GM18867 (cell line): ENCODE results near the gene TGFB3.

Experiments used
- ATAC-seq: cut with Tn5 transposase; IDR thresholded peaks from one replicate; pipeline ENCODE4 v1.9.1; 2021; ENCODE audit warnings: mild to moderate bottlenecking, moderate library complexity; ENCODE audit not compliant: unreplicated experiment

The TGFB3 gene

DNA sequence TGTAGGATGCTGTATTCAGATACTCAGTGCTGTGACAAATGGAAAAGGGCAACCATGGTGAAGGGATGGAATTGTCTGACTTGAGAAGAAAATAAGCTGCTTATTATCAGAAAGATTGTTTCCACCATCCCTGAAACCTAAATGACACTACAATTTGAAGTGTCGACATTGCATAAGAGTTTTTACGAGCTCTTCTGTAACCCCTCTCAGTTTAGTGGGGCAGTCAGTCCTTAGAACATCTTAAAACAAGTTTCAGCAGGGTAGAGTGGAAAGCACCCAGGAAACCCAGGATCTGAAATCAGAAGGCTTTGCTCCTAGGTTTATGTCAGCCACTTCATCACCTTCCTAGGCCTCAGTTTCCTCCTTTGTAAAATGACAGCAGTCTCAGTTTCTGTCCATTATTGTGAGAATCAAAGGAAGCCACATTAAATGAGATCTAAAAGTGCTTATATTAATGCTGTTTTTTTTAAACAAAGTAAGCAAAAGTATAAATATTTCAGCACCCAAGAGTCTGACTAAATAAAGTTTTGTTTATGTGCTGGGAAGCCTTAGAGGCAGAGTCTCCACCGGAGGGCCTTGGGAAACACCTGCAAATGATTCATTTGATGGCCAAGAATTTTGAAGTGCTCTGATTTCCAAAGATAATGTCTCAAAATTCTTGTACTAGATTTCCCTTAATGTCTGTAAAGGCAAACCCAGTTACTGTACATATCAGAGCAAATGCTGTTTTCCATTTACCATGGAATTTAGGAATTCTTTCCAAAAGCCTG, 5.6 kb upstream of the TGFB3 start:
- no peak for ATAC-seq

- ATAC-seq, result no peak
These were observed 4.6 kb upstream of the TGFB3 start for GRCh38 chr14:75986439-75986765.

DNA sequence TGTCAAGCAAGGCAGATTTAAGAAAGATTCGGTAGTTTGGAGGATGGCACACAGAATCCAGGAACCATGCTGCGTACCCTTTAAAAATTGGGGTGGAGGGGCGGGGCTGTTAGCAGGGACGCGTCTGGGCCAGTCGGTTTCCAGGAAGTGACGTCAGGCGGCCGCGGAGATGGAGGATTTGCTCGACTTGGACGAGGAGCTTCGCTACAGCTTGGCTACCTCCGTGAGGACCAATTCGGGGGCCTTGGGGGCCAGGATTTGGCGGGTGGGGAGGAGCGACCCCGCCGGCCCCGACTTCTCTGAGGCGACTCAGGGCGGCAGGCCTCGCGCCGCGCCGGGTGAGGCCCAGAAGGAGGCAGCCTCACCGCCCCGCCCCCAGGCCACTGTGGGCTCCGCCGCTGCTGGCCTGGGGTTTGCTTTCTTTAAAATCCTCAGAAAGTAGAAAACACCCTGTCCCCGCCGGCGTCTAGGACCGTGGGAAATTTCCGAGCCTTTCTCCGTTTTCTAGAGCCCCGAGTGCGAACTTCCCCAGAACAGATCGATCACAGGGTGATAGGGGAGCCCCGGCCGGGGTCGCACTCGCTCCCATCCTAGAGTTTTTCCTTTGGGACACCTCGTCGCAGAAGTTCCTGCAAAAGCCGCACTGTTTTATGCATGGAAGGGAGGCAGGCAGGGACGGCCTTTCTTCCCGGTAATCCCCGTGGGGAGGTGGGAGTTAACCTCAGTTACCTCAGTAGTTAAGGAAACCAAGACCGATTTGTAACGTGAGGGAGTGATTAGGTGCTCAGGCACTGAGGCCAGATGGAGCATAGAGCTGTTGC, 4.0 kb upstream of the TGFB3 start, which contains the start of gene IFT43:
TSS of gene IFT43 (plus strand) at position 146 of the 821 bp plus-strand sequence. CDS start at position 170, 24 bp downstream.
- ATAC-seq, result peak; percentile 73

- ATAC-seq, result no peak
These were observed 2.9 kb upstream of the TGFB3 start for GRCh38 chr14:75984674-75985073.

GRCh38 chr14:75983019-75983358, 1.2 kb upstream of the TGFB3 start:
- no peak for ATAC-seq

DNA sequence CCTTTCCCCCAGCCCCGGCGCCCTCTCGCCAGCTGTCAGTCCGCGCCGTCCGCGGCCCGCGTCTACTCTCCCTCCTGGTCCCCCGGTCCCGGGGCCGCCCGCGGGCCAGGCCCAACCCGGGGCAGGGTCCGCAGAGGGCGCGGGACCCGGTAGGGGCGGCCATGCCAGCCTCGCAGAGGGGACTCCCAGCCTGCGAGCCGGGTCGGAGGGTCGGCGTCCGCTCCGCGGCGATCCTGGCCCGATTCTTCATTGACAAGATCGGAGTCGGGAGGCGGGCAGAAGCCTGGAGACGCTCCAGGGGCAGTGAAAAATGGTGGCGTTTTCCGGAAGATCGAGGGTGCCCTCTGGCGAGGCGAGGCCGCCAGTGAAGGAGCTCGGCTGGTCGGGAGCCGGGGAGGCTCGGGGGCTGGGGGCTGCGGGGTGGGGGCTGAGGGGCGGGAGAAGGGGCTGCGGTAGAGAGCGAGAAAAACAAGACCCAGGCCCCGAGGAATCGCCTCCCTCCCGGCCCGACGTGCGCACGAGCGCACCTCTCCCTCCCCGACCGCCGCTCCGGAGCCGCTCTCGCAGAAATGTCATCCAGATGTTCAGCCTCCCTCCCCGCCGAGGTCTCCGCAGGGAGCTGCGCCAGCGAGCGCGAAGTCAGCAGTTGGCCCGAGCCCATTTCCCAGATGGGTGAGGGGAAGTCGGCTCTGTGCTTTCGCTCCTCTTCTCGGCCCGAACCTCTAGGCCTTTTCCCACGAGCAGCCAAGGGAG, 647 bp upstream of the TGFB3 start:
- peak; percentile 54 for ATAC-seq

GRCh38 chr14:75980856-75981255, 939 bp downstream of the TGFB3 start:
- ATAC-seq, result no peak

DNA sequence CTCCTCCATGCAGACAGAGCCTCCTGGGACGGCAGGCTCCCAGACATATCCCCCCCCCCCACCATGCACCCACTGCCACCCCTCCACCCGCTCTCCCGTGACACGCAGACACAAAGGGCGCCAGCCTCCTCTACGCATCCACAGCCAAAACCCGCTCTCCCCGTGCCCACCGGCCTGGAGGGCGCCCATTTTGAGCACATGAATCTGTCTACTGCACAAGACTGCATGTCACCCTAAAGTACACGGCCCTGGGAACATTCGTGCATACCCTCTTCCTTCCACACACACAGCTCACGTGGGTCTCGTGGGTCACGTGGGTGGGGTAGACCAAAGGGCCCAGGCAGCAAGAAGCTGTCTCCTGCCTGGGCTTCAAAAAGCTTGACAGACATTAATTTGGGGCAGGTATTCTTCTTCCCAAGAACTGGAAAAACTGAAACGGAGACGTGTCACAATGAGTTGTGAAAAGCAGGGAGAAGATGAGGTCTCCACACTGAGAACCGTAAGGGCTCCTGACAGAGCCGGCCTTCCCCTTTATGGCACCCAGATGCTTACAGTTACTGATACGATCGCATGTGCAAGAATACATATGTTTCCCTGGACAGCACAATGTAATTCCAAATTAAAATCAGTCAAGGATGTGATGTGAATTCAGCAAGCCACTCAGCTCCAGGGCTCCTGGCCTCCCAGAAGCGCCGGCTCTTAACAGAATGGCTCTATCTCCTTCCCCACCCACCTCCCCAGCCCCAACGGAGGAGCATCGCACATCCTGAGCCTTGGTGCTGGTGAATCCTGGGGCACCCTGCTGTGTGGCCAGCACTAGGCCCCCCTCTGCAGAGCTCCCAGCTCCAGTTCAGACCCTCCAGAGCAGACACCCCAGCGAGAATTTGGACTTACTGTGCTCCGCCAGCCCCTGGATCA, 1.9 kb downstream of the TGFB3 start:
- no peak for ATAC-seq

- ATAC-seq, result no peak
These were observed 2.7 kb downstream of the TGFB3 start for GRCh38 chr14:75979071-75979571.

GRCh38 chr14:75978249-75978731, 3.5 kb downstream of the TGFB3 start:
- ATAC-seq, result no peak

DNA sequence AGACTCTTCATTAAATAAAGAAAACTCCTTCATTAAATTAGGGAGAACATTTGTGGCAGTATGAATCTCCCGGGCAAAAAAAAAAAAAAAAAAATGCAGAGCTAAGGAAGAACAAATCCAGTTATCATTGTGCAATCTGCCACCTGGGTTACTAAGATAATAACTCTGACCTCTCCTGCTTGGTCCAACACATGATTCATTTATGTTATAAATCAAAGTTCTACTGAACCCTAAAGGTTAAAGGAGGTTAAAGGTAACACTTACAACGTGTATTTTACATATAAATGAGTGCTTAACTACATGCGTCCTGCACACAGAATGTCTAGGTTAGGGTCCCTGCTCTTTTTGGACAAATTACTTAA, 4.2 kb downstream of the TGFB3 start:
- ATAC-seq, result no peak

DNA sequence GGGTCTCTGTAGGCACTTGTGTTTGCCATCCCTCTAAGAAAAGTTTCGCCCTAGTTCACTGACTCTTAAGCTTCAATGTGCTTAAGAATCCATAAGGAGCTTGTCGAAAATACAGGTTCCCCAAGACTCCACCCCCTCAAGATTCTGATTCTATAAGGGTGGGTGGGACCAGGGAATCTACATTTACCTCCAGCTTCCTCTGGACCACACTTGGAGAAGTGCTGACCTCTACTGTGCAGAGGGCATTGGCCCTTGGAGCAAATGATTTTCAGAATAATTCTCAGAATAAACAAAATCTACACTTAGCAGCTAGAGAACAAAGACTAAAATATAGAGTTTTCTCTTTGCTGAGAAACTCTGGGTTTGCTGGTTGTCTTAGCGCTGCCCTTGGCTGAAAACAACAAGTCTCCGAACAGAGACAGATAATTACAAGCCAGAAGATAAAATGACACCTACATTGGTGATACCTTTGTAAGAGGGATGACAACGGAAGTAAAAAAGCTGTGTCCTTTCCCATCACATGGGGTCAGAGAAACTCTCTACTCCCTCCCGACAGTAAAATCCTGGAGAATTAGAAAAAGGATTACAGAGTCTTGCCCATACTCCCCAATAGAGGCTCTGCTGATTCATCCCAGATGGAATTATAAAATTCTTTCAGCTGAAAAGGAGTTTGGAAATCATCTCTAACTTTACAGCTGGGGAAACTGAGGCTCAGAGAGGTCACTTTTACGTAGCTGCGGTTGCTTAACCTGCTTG, 4.8 kb downstream of the TGFB3 start:
- ATAC-seq, result no peak

DNA sequence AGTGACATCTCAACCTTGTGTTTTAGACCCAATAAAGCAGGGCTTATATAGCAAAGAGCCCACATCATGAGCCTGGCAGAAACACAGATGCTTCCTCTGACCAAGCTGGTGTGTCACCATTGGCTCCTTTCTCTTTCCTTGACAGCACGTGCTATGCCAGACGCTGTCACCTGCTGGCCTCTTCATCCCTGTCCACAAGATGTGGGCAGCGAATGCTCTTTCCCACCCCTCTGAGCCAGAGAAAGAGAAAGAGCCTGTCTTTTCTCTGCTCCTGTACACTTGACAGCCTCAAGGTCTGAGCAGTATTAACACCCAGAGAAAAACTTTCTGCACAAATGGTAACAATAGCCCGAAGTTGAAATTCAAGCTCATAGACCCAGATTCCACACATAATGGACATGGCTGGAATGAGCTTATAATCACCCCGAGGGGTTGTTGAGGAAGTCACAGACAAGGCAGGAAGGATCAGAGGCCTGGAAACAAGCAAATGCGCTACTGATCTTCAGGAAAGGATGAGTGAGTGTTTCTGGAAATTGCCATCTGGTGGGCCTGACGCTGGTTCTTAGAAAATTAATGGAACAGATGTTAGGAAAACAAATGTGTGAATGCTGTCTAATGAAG, 8.9 kb downstream of the TGFB3 start:
- ATAC-seq, result no peak

- no peak for ATAC-seq
These were observed 10.3 kb downstream of the TGFB3 start for GRCh38 chr14:75971509-75971908.

GRCh38 chr14:75970989-75971388, 10.8 kb downstream of the TGFB3 start:
- no peak for ATAC-seq

DNA sequence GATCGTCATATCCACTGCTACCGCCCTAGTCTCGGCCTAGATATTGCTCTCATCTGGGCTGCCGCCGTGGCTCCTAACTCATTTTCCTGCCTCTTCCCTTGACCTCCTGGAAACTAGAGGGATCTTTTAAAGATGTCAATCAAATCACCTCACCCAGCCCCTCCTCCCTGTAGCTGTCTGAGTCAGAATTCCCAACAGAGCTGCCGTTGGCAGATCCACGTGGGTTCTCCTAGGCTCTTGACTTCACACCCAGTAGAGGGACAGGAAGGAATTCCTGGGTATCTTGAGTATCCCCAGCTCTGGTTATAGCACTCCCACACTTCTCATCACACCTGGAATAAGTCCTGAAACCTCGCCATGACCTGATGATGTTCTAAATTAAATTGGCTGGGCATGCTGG, 11.9 kb downstream of the TGFB3 start:
- ATAC-seq, result no peak

DNA sequence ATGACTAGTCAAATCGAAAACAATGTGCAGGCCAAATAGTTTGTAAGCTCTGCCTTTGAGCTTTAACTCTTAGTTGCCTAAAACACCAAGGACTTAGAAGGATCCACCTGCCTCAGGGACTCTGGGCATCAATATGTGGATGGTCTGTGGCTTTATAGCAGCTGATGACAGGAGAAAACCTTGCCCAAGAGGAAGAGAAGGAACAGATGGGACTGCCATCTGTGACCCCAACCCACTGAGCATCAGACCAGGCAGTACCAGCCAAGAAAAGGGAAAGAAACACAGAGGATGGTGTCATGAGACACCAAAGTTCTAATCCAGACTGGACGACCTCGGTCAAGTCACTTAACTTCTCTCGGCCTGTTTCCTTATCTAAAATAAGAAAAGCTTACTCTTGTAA, 12.7 kb downstream of the TGFB3 start:
- no peak for ATAC-seq

DNA sequence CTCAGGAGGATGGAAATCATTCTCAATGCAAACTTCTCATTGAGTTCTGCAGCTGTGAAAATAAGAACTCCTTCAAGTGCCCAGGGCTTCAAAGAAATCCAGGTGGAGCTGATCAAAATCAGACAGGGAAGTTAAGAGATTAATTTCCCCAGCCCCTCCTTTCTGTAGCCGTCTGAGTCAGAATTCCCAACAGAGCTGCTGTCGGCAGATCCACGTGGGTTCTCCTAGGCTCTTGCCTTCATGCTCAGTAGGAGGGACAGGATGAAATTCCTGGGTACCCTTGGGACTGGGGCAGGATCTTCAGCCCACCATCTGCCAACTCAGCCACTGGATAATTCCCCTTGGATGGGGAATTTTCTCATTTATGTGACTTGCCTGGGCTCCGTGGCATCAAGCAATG, 13.3 kb downstream of the TGFB3 start:
- no peak for ATAC-seq

DNA sequence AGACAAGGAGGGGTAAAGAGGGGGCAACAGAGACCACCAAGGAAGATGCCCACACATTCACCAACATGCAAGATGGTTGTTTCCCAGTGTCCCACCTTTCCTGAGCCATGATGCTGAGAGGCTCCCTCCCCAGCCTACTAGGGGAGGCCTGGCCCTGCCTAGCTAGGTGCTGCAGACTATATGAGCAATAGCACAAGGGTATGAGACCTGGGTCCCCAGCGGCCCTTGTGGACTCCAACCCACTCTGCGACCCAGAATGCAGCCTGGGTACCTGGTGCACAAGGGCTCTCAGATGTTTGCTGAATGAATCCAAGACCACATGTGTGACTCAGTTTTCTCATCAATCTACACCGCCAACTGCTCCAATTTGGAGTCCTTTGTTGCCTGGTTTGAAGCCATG, 13.9 kb downstream of the TGFB3 start:
- ATAC-seq, result no peak
